AG09319 (cell line): ENCODE results near the gene ERVFRD-1.
"Not testable (repeated sequence)": the region's sequence is repeated elsewhere in the genome, so short reads cannot be mapped to it uniquely, and the experiment has no call there.

Experiments used
- DNase-seq: peaks from one replicate; pipeline ENCODE4 v3.0.0-alpha.2; 2010; ENCODE audit warnings: low read depth; ENCODE audit errors: extremely low read depth
- TF ChIP-seq, protein P1 (sequence below): IDR thresholded peaks from 2 replicates; pipeline ENCODE4 v1.5.1; 2011; ENCODE audit warnings: low read depth, mild to moderate bottlenecking, inconsistent platforms, low read length, moderate library complexity

Gene ERVFRD-1

DNA sequence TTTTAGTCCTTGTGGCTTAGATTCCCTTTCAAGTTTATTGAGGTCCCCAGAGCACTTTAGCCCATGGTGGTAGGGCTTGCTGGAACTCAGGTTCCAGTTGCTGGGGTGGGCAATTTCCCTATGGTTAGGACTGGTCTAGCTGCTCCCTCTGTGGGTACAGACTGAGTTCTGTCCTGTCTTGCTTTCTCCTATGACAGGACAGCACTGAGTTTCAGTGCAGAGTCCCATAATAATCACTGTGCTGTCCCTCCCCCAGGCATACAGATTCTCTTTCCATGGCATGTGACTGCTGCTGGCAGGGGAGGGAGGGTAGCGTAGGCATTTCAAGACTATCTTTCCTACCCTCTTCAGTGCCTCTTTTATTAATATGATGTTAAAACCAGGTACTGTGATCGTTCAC is 17.1 kb upstream of the ERVFRD-1 start:
- TF ChIP-seq, protein P1, sequence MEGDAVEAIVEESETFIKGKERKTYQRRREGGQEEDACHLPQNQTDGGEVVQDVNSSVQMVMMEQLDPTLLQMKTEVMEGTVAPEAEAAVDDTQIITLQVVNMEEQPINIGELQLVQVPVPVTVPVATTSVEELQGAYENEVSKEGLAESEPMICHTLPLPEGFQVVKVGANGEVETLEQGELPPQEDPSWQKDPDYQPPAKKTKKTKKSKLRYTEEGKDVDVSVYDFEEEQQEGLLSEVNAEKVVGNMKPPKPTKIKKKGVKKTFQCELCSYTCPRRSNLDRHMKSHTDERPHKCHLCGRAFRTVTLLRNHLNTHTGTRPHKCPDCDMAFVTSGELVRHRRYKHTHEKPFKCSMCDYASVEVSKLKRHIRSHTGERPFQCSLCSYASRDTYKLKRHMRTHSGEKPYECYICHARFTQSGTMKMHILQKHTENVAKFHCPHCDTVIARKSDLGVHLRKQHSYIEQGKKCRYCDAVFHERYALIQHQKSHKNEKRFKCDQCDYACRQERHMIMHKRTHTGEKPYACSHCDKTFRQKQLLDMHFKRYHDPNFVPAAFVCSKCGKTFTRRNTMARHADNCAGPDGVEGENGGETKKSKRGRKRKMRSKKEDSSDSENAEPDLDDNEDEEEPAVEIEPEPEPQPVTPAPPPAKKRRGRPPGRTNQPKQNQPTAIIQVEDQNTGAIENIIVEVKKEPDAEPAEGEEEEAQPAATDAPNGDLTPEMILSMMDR: no peak
- DNase-seq: no peak

DNA sequence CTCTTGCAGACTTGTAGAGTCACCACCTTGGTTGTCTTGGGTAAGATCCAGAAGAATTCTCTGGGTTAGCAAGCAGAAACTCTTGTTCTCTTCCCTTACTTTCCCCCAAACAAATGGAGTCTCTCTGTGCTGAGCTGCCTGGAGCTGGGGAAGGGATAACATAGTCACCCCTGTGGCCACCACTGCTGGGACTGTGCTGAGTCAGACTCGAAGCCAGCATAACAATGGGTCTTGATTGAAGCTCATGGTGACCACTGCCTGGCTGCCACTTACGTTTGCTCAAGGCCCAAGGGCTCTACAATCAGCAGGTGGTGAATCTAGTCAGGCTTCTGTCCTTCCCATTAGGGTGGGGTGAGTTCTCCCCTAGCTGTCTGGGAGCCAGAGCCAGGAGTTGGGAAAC is 15.4 kb upstream of the ERVFRD-1 start:
- no peak for DNase-seq
- TF ChIP-seq, protein P1: no peak

DNA sequence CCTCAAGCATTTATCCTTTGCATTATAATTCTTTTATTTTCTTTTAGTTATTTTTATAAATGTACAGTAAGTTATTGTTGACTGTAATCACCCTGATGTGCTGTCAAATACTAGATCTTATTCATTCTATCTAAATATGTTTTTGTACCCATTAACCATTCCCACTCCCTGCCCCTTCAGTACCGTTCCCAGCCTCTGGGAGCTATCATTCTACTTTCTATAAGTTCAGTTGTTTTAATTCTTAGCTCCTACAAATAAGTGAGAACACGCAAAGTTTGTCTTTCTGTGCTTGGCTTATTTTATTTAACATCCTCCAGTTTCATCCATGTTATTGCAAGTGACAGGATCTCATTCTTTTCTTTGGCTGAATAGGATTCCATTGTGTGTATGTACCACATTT is 12.5 kb upstream of the ERVFRD-1 start:
- TF ChIP-seq, protein P1: no peak
- no peak for DNase-seq

DNA sequence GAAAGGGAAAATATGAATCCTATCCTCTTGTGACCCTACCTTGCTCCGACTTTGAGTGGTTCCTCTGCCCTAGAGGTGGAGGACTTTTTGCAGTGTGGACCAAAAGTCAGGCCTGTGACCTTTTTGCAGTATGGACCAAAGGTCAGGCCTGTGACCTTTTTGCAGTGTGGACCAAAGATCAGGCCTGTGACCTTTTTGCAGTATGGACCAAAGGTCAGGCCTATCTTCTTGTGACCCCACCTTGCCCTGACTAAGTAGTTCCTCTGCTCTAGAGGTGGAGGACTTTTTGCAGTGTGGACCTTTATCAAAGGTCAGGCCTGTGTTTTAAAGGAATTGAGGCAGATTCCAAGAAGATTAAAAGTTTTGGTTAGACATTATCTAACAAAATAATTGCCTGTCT is 10.9 kb upstream of the ERVFRD-1 start:
- TF ChIP-seq, protein P1: no peak
- no peak for DNase-seq

DNA sequence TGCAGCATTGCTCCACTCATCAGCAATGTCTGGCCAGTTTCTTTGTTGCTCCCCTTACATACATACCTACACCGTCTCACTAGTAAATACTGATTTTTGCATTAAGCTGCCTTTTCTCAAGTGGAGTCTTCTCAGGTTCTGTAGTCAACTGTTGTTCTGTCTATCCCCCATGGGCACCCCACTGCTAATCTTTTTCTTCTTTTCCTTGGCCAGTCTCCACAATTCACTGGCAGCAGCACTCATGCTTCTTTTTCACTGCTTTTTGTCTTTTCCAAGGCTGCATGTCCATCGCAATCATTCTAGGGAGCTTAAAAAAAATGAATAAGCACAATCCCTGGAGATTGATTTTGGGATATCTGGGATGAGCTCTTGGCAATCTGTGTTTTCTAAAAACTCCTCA is 10.3 kb upstream of the ERVFRD-1 start:
- TF ChIP-seq, protein P1: no peak
- DNase-seq: no peak

DNA sequence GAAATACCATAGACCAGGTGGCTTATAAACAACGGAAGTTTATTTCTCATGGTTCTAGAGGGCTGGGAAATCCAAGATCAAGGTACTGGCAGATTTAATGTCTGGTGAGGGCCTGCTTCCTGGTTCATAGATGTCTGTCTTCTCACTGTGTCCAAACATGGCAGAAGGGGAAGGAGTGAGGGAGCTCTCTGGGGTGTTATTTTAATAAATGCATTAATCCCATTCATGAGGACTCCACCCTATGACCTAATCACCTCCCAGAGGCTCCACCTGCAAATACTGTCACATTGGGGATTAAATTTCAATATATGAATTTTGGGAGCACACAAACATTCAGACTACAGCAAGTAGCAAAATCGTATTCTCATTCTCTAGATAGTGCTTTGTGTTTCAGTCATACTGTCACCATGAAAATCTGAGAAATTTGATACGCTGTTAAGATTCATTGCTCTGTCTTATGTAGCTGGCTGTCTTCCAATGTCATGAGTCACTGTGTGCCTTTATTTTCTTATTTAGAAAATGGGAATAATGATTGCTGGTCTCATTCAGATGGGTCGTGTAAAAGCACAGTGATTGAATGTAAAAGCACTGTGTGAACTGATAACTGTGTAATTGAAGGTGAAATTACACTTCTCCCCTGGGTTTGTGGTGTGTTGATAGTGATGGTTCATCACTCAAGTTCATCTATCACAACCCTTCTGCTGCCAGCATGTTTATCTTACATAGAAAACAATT is 8.9 kb upstream of the ERVFRD-1 start:
- TF ChIP-seq, protein P1: no peak
- no peak for DNase-seq

DNA sequence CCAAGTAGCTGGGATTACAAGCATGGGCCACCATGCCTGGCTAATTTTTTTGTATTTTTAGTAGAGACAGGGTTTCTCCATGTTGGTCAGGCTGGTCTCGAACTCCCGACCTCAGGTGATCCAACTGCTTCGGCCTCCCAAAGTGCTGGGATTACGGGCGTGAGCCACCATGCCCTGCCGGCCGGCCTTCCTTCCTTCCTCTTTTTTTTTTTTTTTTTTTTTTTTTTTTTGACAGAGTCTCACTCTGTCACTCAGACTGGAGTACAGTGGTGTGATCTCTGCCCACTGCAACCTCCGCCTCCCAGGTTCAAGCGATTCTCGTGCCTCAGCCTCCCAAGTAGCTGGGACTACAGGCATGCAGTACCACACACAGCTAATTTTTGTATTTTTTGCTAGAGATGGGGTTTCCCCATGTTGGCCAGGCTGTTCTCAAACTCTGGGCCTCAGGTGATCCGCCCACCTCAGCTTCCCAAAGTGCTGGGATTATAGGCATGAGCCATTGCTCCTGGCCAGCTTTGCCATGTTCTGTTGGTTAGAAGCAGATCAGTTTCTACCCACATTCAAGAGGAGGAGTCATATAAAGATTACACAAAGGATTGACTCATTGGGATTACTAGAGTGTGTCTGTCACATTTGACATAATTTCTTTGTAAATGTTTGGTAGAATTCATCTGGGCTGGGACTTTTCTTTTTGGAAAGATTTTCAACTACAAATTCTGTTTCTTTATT is 4.4 kb upstream of the ERVFRD-1 start:
- DNase-seq: not testable (repeated sequence)
